Superior temporal gyrus (tissue), 1 donor: ENCODE measurements around the gene SOX9.
"Not testable (repeated sequence)": the region's sequence is repeated elsewhere in the genome, so short reads cannot be mapped to it uniquely, and the experiment has no call there.

Source experiments
- DNase-seq: peaks from one replicate; pipeline ENCODE4 v3.0.0-alpha.2; 2016; ENCODE audit errors: extremely low spot score

SOX9 gene

GRCh38 chr17:72111336-72111923 lies 9.4 kb upstream of the SOX9 start:
- DNase-seq, result no peak

GRCh38 chr17:72111926-72112325 lies 8.9 kb upstream of the SOX9 start:
- DNase-seq, result not testable (repeated sequence)

- DNase-seq, result no peak
These were observed 7.1 kb upstream of the SOX9 start for GRCh38 chr17:72113751-72114150.

GRCh38 chr17:72115781-72116525 lies 4.9 kb upstream of the SOX9 start:
- no peak for DNase-seq

- no peak for DNase-seq
These were observed 3.9 kb upstream of the SOX9 start for GRCh38 chr17:72116661-72117521.

GRCh38 chr17:72117535-72118334 lies 3.1 kb upstream of the SOX9 start:
- DNase-seq, result no peak

GRCh38 chr17:72118335-72119076 lies 2.3 kb upstream of the SOX9 start:
- peak; percentile 94 for DNase-seq

- DNase-seq, result peak; percentile 73
These were observed 1.5 kb upstream of the SOX9 start for GRCh38 chr17:72119077-72119872.

- peak; percentile 76 for DNase-seq
These were observed 763 bp upstream of the SOX9 start for GRCh38 chr17:72119873-72120641.

GRCh38 chr17:72121164-72122009 lies 567 bp downstream of the SOX9 start:
- peak; percentile 40 for DNase-seq

GRCh38 chr17:72122010-72122764 lies 1.4 kb downstream of the SOX9 start:
- peak; percentile 33 for DNase-seq

GRCh38 chr17:72122765-72123529 lies 2.1 kb downstream of the SOX9 start:
- no peak for DNase-seq

GRCh38 chr17:72123530-72124437 lies 3.0 kb downstream of the SOX9 start:
- no peak for DNase-seq

- peak; percentile 40 for DNase-seq
These were observed 3.6 kb downstream of the SOX9 start for GRCh38 chr17:72124438-72124775.

- peak; percentile 51 for DNase-seq
These were observed 4.4 kb downstream of the SOX9 start for GRCh38 chr17:72125226-72125651.

- peak; percentile 40 for DNase-seq
These were observed 4.9 kb downstream of the SOX9 start for GRCh38 chr17:72125742-72126141.
